PC-3 (cell line): Measurements from ENCODE around the gene ACER2. TPM values are rescaled to one million over a fixed set of nuclear protein-coding genes. Genes with fewer than 3 reads are reported as not detected.

Experiments
- ATAC-seq: fragments of 200-7000 bp; cut with Tn5 transposase; 2 replicates; pipeline ENCODE4 v1.9.1; 2020; ENCODE audit warnings: mild to moderate bottlenecking, moderate library complexity
- BruUV-seq: library from RNA; stranded (reverse); fragments of 400-500 nt; replicated peaks from 2 replicates; lab custom pipeline; 2021; lab: Mats Ljungman, UMichigan
- CTCF ChIA-PET: fragments of 300-600 bp; sonication (Branson Sonifier 250); formaldehyde crosslinking; loops from one replicate; lab custom pipeline; 2022; ENCODE audit warnings: antibody characterized with exemption; lab: Charles Lee
- POLR2A ChIA-PET: fragments of 300-600 bp; sonication (Branson Sonifier 250); formaldehyde crosslinking; loops from one replicate; lab custom pipeline; 2022; ENCODE audit warnings: antibody characterized with exemption; ENCODE audit not compliant: unreplicated experiment; lab: Charles Lee
- DNase-seq: peaks from one replicate; pipeline ENCODE4 v3.0.0-alpha.2; 2015
- H2AFZ ChIP-seq: fragments of 300-600 bp; sonication (generic); 2 replicates; pipeline ENCODE4 v1.6.0; 2016; ENCODE audit warnings: antibody characterized with exemption, low read length
- H3F3A ChIP-seq: fragments of 300-600 bp; sonication (generic); one replicate; pipeline ENCODE4 v1.6.0; 2017; ENCODE audit warnings: antibody characterized with exemption, low read length, control low read depth, mild to moderate bottlenecking; ENCODE audit not compliant: unreplicated experiment
- H3K27ac ChIP-seq: fragments of 300-600 bp; sonication (generic); 2 replicates; pipeline ENCODE4 v1.5.1; 2016; ENCODE audit warnings: mild to moderate bottlenecking, low read length
- H3K27me3 ChIP-seq: fragments of 300-600 bp; sonication (generic); 2 replicates; pipeline ENCODE4 v1.6.1; 2016; ENCODE audit warnings: low read length, mixed read lengths
- H3K36me3 ChIP-seq: fragments of 300-600 bp; sonication (generic); 2 replicates; pipeline ENCODE4 v1.6.1; 2016; ENCODE audit warnings: low read depth, mixed run types, low read length, mixed read lengths
- H3K4me1 ChIP-seq: fragments of 300-600 bp; sonication (generic); 2 replicates; pipeline ENCODE4 v1.5.1; 2016; ENCODE audit warnings: low read length; ENCODE audit not compliant: insufficient read depth
- H3K4me2 ChIP-seq: fragments of 300-600 bp; sonication (generic); 2 replicates; pipeline ENCODE4 v1.6.0; 2016; ENCODE audit warnings: low read length
- H3K4me3 ChIP-seq: fragments of 300-600 bp; sonication (generic); 2 replicates; pipeline ENCODE4 v1.5.1; 2016; ENCODE audit warnings: mild to moderate bottlenecking, low read length, mixed read lengths
- H3K79me2 ChIP-seq: fragments of 300-600 bp; sonication (generic); 2 replicates; pipeline ENCODE4 v1.6.1; 2017; ENCODE audit warnings: low read length, mixed read lengths
- H3K9ac ChIP-seq: fragments of 300-600 bp; sonication (generic); 2 replicates; pipeline ENCODE4 v1.6.0; 2016; ENCODE audit warnings: mild to moderate bottlenecking, low read length
- H3K9me2 ChIP-seq: fragments of 300-600 bp; sonication (generic); replicated peaks from 2 replicates; pipeline ENCODE4 v1.6.1; 2016; ENCODE audit warnings: mixed run types, low read length, mixed read lengths
- H3K9me3 ChIP-seq: fragments of 300-600 bp; sonication (generic); 2 replicates; pipeline ENCODE4 v1.6.1; 2016; ENCODE audit warnings: low read length, mixed read lengths
- H4K20me1 ChIP-seq: fragments of 300-600 bp; sonication (generic); 2 replicates; pipeline ENCODE4 v1.6.1; 2016; ENCODE audit warnings: low read length, mixed read lengths
- CTCF ChIP-seq: fragments of 300-600 bp; sonication (generic); conservative IDR thresholded peaks from 2 replicates; pipeline ENCODE4 v1.5.1; 2017; ENCODE audit warnings: antibody characterized with exemption, low read depth, mild to moderate bottlenecking, low read length
- EZH2 ChIP-seq: fragments of 300-600 bp; sonication (generic); IDR thresholded peaks from one replicate; pipeline ENCODE4 v1.6.1; 2017; ENCODE audit warnings: antibody characterized with exemption, mild to moderate bottlenecking, low read length; ENCODE audit not compliant: unreplicated experiment
- EZH2phosphoT487 ChIP-seq: fragments of 300-600 bp; sonication (generic); IDR thresholded peaks from 2 replicates; pipeline ENCODE4 v1.6.1; 2018; ENCODE audit warnings: mild to moderate bottlenecking, antibody characterized with exemption, low read length, borderline replicate concordance
- intact Hi-C: fragments of 100-400 bp; cut with micrococcal nuclease; formaldehyde crosslinking; loops from 2 replicates; pipeline ENCODE4 v1.9.0; 2023
- total RNA-seq: library from RNA; depleted of rRNA; stranded (reverse); fragments of >200 nt; gene quantifications from 2 replicates; pipeline ENCODE4 v1.2.3, GENCODE V29; 2014

ACER2 gene
- total RNA-seq, 1 experiment from 2014 or later = 2.4 TPM

- Histone ChIP-seq H3K36me3 (peaks cover 57% of the 10 kb centered on the region), H3K9me2 (no peaks in the 10 kb centered on the region), H3K4me3 (no peak overlapping the region), H4K20me1 (peaks cover 43% of the 10 kb centered on the region), H3K79me2 (peaks cover 34% of the 10 kb centered on the region), H3K9me3 (no peaks in the 10 kb centered on the region), H3K27ac (no peak overlapping the region), H3K4me2 (no peak overlapping the region), H3F3A (peaks cover 42% of the 10 kb centered on the region), H2AFZ (no peak overlapping the region), H3K27me3 (no peaks in the 10 kb centered on the region), H3K4me1 (0 out of 2 replicates have a peak, but pooled peaks cover 11% of the 10 kb centered on the region), H3K9ac (no peak overlapping the region)
- CTCF ChIA-PET = no interaction called here
- BruUV-seq = no TSS peak
- no peak for DNase-seq
- ATAC-seq = no peak
- TF ChIP-seq EZH2phosphoT487 (no peak), CTCF (no peak), EZH2 (no peak)
- POLR2A ChIA-PET = interaction anchor here (0.7 kb wide), 1 partner anchor 82 kb away, joined by 7 read pairs; no protein-coding TSS in a partner anchor
- intact Hi-C loops = no loop called here
Observed at GRCh38 chr9:19375538-19375937, 33.3 kb upstream of the ACER2 start.

GRCh38 chr9:19376931-19377330, 31.9 kb upstream of the ACER2 start:
- Histone ChIP-seq H3K4me1 (0 out of 2 replicates have a peak, but pooled peaks cover 21% of the 10 kb centered on the region), H3K9me2 (no peaks in the 10 kb centered on the region), H3K79me2 (peaks cover 42% of the 10 kb centered on the region), H3K4me3 (peak overlapping the region; percentile 94; the same call in 1 of the 2 replicates), H3K9ac (no peak overlapping the region), H4K20me1 (peaks cover 43% of the 10 kb centered on the region), H3K4me2 (peak overlapping the region; percentile 90; the same call in 1 of the 2 replicates), H3K27ac (no peak overlapping the region), H3K9me3 (no peaks in the 10 kb centered on the region), H3K36me3 (peaks cover 57% of the 10 kb centered on the region), H2AFZ (no peak overlapping the region), H3F3A (peaks cover 35% of the 10 kb centered on the region), H3K27me3 (no peaks in the 10 kb centered on the region)
- TF ChIP-seq EZH2 (no peak), EZH2phosphoT487 (no peak), CTCF (no peak)
- no peak for DNase-seq
- CTCF ChIA-PET = no interaction called here
- intact Hi-C loops = no loop called here
- no peak for ATAC-seq
- no TSS peak for BruUV-seq
- POLR2A ChIA-PET = no interaction called here

GRCh38 chr9:19378164-19378563, 30.6 kb upstream of the ACER2 start:
- ATAC-seq = no peak
- 0 out of 2 replicates have a peak, but pooled peaks cover 21% of the 10 kb centered on the region for H3K4me1 ChIP-seq
- POLR2A ChIA-PET = no interaction called here
- no peaks in the 10 kb centered on the region for H3K9me2 ChIP-seq
- TF ChIP-seq CTCF = no peak
- TF ChIP-seq EZH2phosphoT487 = no peak
- no peak for TF ChIP-seq EZH2
- H3K79me2 ChIP-seq = peaks cover 42% of the 10 kb centered on the region
- BruUV-seq = no TSS peak
- H3K27me3 ChIP-seq = no peaks in the 10 kb centered on the region
- peak overlapping the region; percentile 90 for H3K4me2 ChIP-seq
- H3K4me3 ChIP-seq = peak overlapping the region; percentile 94
- DNase-seq = no peak
- intact Hi-C loops = no loop called here
- H3K9me3 ChIP-seq = no peaks in the 10 kb centered on the region
- CTCF ChIA-PET = no interaction called here
- H2AFZ ChIP-seq = no peak overlapping the region
- H3F3A ChIP-seq = peaks cover 25% of the 10 kb centered on the region
- H3K9ac ChIP-seq = peak overlapping the region; percentile 98
- peaks cover 57% of the 10 kb centered on the region for H3K36me3 ChIP-seq
- H3K27ac ChIP-seq = no peak overlapping the region
- peaks cover 43% of the 10 kb centered on the region for H4K20me1 ChIP-seq
